Cardiac muscle cell (in vitro differentiated cells and primary cell): Measurements from ENCODE around the gene KIF26B. TPM values are rescaled to one million over a fixed set of nuclear protein-coding genes. Genes with fewer than 3 reads are reported as not detected.

ENCODE experiments used
- DNase-seq, 2 donors: peaks; one replicate each; pipeline versions ENCODE4 v3.0.0 to v3.0.0-alpha.2; 2010 to 2017; ENCODE audit warnings: low read depth in 1 of 2, low spot score in 1 of 2
- H3K27ac ChIP-seq: fragments of 200-600 bp; sonication (generic); 2 replicates; pipeline ENCODE4 v1.5.1; 2016
- H3K27me3 ChIP-seq: fragments of 200-600 bp; sonication (generic); 2 replicates; pipeline ENCODE4 v1.6.0; 2016; ENCODE audit warnings: control low read depth
- H3K36me3 ChIP-seq: fragments of 200-600 bp; sonication (generic); 2 replicates; pipeline ENCODE4 v1.5.1; 2016; ENCODE audit warnings: control low read depth
- H3K4me1 ChIP-seq: fragments of 200-600 bp; sonication (generic); 2 replicates; pipeline ENCODE4 v1.8.1; 2017; ENCODE audit warnings: low read depth, mild to moderate bottlenecking, mixed run types
- H3K4me3 ChIP-seq: fragments of 200-600 bp; sonication (generic); 2 replicates; pipeline ENCODE4 v1.5.1; 2016; ENCODE audit warnings: mild to moderate bottlenecking
- H3K9me3 ChIP-seq: fragments of 200-600 bp; sonication (generic); 2 replicates; pipeline ENCODE4 v1.5.1; 2017; ENCODE audit warnings: low read depth, mild to moderate bottlenecking, control low read depth
- polyA plus RNA-seq: library from polyadenylated mRNA; unstranded; fragments of >200 nt; fragmentation: Nextera tagmentation; extraction: Ambion mirVana; gene quantifications from 2 replicates; pipeline ENCODE4 v1.2.1, GENCODE V29; 2016
- total RNA-seq: library from RNA; depleted of rRNA; stranded (reverse); fragments of >200 nt; gene quantifications from 2 replicates; pipeline ENCODE4 v1.2.3, GENCODE V29; 2016
- TF ChIP-seq, protein P1 (sequence below): IDR thresholded peaks from 2 replicates; pipeline ENCODE4 v1.5.1; 2012; ENCODE audit warnings: low read depth, mild to moderate bottlenecking, low read length

The KIF26B gene
- total and polyA plus RNA-seq, 2 experiments from 2014 or later: 58.9 to 177 TPM

- DNase-seq: no peak
- TF ChIP-seq, protein P1, sequence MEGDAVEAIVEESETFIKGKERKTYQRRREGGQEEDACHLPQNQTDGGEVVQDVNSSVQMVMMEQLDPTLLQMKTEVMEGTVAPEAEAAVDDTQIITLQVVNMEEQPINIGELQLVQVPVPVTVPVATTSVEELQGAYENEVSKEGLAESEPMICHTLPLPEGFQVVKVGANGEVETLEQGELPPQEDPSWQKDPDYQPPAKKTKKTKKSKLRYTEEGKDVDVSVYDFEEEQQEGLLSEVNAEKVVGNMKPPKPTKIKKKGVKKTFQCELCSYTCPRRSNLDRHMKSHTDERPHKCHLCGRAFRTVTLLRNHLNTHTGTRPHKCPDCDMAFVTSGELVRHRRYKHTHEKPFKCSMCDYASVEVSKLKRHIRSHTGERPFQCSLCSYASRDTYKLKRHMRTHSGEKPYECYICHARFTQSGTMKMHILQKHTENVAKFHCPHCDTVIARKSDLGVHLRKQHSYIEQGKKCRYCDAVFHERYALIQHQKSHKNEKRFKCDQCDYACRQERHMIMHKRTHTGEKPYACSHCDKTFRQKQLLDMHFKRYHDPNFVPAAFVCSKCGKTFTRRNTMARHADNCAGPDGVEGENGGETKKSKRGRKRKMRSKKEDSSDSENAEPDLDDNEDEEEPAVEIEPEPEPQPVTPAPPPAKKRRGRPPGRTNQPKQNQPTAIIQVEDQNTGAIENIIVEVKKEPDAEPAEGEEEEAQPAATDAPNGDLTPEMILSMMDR: no peak
- Histone ChIP-seq H3K27me3 (no peaks in the 10 kb centered on the region), H3K27ac (no peak overlapping the region), H3K4me3 (no peak overlapping the region), H3K36me3 (peaks cover 32% of the 10 kb centered on the region), H3K4me1 (no peaks in the 10 kb centered on the region), H3K9me3 (no peaks in the 10 kb centered on the region)
Measured at GRCh38 chr1:245700631-245701030, 545.8 kb downstream of the KIF26B start.

DNA sequence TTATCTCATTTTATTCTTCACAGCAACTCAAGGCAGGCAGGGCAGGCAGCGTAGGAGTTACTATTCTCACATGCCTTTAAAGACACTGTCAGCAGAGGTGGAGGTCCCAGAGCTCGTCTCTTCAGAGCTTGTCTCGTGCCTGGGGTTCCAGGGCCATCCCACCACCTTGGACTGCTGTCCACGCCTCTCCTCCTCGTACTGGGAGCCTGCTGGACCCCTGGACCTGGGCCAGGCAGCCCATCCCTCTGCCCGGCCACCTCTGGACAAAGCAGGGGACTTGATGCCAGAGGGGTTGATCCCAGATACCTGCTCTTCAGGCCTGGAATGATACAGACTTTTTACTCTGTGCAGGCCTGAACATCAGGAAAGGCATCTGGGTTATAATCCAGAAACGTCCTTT lies 546.8 kb downstream of the KIF26B start:
- no peaks in the 10 kb centered on the region for H3K9me3 ChIP-seq
- H3K27ac ChIP-seq: no peak overlapping the region
- TF ChIP-seq, protein P1: no peak
- H3K27me3 ChIP-seq: no peaks in the 10 kb centered on the region
- H3K4me1 ChIP-seq: no peaks in the 10 kb centered on the region
- no peak for DNase-seq
- H3K36me3 ChIP-seq: peaks cover 32% of the 10 kb centered on the region
- no peak overlapping the region for H3K4me3 ChIP-seq

DNA sequence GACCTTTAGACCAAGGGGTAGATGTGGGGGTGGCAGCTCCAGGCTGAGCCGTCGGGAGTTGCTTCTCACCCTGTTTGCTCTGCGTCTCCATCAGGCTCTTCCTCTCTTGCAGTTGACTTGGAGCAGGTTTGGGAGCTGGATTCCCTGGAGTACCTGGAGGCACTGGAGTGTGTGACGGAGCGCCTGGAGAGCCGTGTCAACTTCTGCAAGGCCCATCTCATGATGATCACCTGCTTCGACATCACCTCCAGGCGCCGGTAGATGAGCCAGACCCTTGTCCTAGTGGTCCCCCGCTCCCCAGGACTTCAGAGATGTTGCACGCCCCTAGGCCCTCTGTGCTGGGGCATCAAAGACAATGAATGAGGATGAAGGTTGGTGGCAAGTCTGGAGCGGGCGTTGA lies 547.6 kb downstream of the KIF26B start:
- DNase-seq: no peak
- Histone ChIP-seq H3K4me1 (peaks cover 2% of the 10 kb centered on the region), H3K36me3 (peaks cover 32% of the 10 kb centered on the region), H3K27me3 (no peaks in the 10 kb centered on the region), H3K27ac (no peak overlapping the region), H3K9me3 (no peaks in the 10 kb centered on the region), H3K4me3 (no peak overlapping the region)
- TF ChIP-seq, protein P1: no peak

- Histone ChIP-seq H3K27me3 (no peaks in the 10 kb centered on the region), H3K9me3 (no peaks in the 10 kb centered on the region), H3K27ac (peak overlapping the region; percentile 31), H3K4me3 (no peak overlapping the region), H3K36me3 (peaks cover 32% of the 10 kb centered on the region), H3K4me1 (peaks cover 16% of the 10 kb centered on the region)
- no peak for DNase-seq
- TF ChIP-seq, protein P1: no peak
Measured at GRCh38 chr1:245704341-245704740, 549.6 kb downstream of the KIF26B start.

DNA sequence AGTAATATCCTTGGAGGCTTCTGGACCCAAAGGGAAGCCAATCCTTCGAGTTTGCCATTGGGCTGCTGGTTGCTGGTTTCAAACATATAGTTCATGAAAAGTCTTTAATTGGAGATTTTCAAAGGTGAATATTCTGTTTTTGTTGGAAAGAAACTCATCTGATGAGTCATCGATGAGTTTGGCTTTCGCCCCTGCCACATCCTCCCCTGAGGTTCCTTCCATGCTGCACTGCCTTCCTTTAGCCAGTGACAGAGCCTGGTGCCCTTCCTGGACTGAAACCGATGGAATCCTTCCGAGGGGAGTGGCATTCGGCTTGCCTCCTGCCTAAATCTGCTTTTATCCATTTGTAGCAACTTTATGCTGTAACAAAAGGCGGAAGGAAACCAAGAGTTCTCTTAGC lies 550.0 kb downstream of the KIF26B start:
- Histone ChIP-seq H3K9me3 (no peaks in the 10 kb centered on the region), H3K36me3 (peaks cover 28% of the 10 kb centered on the region), H3K4me1 (peaks cover 16% of the 10 kb centered on the region), H3K27ac (peak overlapping the region; percentile 31), H3K27me3 (no peaks in the 10 kb centered on the region), H3K4me3 (no peak overlapping the region)
- DNase-seq: peak in 1 of 2 donors; percentile 57
- TF ChIP-seq, protein P1: no peak

DNA sequence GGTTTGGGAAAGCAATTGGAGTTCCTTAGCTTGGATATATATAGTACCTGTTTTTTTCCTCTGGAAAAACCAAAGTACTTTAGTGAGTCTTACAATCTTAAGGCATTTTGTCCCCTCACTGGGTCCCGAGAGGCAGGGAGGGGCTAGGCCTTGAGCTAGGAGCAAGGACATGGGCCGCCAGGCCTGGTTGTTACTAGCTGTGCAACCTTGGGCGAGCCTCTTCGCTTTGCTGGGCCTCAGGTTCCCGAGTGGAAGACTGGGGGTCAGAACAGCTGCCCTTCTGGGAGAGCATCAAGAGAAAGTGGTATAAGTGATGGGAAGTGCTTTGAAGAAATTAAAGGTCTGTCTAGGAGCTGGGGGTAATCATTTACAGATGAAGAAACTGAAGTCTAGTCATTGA lies 553.2 kb downstream of the KIF26B start:
- no peak overlapping the region for H3K4me3 ChIP-seq
- H3K27ac ChIP-seq: peak overlapping the region; percentile 50
- H3K27me3 ChIP-seq: no peaks in the 10 kb centered on the region
- peaks cover 16% of the 10 kb centered on the region for H3K4me1 ChIP-seq
- peaks cover 17% of the 10 kb centered on the region for H3K36me3 ChIP-seq
- TF ChIP-seq, protein P1: no peak
- DNase-seq: no peak
- H3K9me3 ChIP-seq: no peaks in the 10 kb centered on the region
